BLaER1 (cell line): ENCODE results near the gene LAGE3.

Experiments
- H3K27ac ChIP-seq: shearing (Covaris generic); formaldehyde crosslinking; 2 replicates; pipeline ENCODE4 v1.8.1; 2022
- H3K27me3 ChIP-seq: shearing (Covaris generic); formaldehyde crosslinking; 2 replicates; pipeline ENCODE4 v1.8.1; 2022
- H3K36me3 ChIP-seq: shearing (Covaris generic); formaldehyde crosslinking; 2 replicates; pipeline ENCODE4 v1.8.1; 2022
- H3K4me1 ChIP-seq: shearing (Covaris generic); formaldehyde crosslinking; 2 replicates; pipeline ENCODE4 v1.8.1; 2022
- H3K4me2 ChIP-seq: shearing (Covaris generic); formaldehyde crosslinking; 2 replicates; pipeline ENCODE4 v1.8.1; 2022
- H3K4me3 ChIP-seq: shearing (Covaris generic); formaldehyde crosslinking; 2 replicates; pipeline ENCODE4 v1.8.1; 2022
- H3K9ac ChIP-seq: shearing (Covaris generic); formaldehyde crosslinking; 2 replicates; pipeline ENCODE4 v1.8.1; 2022
- H3K9me3 ChIP-seq: shearing (Covaris generic); formaldehyde crosslinking; 2 replicates; pipeline ENCODE4 v1.8.1; 2022
- H4K20me1 ChIP-seq: shearing (Covaris generic); formaldehyde crosslinking; 2 replicates; pipeline ENCODE4 v1.8.1; 2022
- Cebpa-rat ChIP-seq: shearing (Covaris generic); IDR thresholded peaks from 2 replicates; pipeline ENCODE4 v1.8.1; 2022

LAGE3 gene

GRCh38 chrX:154481911-154482601, 3.0 kb upstream of the LAGE3 start:
- no peak for TF ChIP-seq Cebpa-rat
- peaks cover 48% of the 10 kb centered on the region for H3K27me3 ChIP-seq
- H3K4me1 ChIP-seq, result peaks cover 61% of the 10 kb centered on the region
- no peak overlapping the region for H3K27ac ChIP-seq
- peaks cover 34% of the 10 kb centered on the region for H4K20me1 ChIP-seq
- peaks cover 12% of the 10 kb centered on the region; the same call in 1 of the 2 replicates for H3K9me3 ChIP-seq
- H3K36me3 ChIP-seq, result peaks cover 20% of the 10 kb centered on the region
- H3K4me3 ChIP-seq, result no peak overlapping the region
- no peak overlapping the region for H3K9ac ChIP-seq
- H3K4me2 ChIP-seq, result peak overlapping the region; percentile 77

- H3K4me1 ChIP-seq, result peaks cover 64% of the 10 kb centered on the region
- H3K27ac ChIP-seq, result no peak overlapping the region
- H4K20me1 ChIP-seq, result peaks cover 34% of the 10 kb centered on the region
- peaks cover 53% of the 10 kb centered on the region for H3K27me3 ChIP-seq
- H3K9ac ChIP-seq, result no peak overlapping the region
- TF ChIP-seq Cebpa-rat, result no peak
- no peak overlapping the region for H3K4me3 ChIP-seq
- peaks cover 6% of the 10 kb centered on the region; the same call in 1 of the 2 replicates for H3K9me3 ChIP-seq
- H3K36me3 ChIP-seq, result peaks cover 20% of the 10 kb centered on the region
- no peak overlapping the region for H3K4me2 ChIP-seq
Observed at GRCh38 chrX:154481195-154481594, 2.1 kb upstream of the LAGE3 start.

- peaks cover 38% of the 10 kb centered on the region for H3K4me1 ChIP-seq
Observed at GRCh38 chrX:154477891-154478477, 1.1 kb downstream of the LAGE3 start.

GRCh38 chrX:154476821-154477220, 2.3 kb downstream of the LAGE3 start:
- H3K4me3 ChIP-seq, result no peak overlapping the region
- H3K4me2 ChIP-seq, result no peak overlapping the region
- peaks cover 25% of the 10 kb centered on the region for H3K27me3 ChIP-seq
- no peak overlapping the region for H3K27ac ChIP-seq
- TF ChIP-seq Cebpa-rat, result no peak
- H4K20me1 ChIP-seq, result 0 out of 2 replicates have a peak, but pooled peaks cover 10% of the 10 kb centered on the region
- H3K9ac ChIP-seq, result no peak overlapping the region
- H3K9me3 ChIP-seq, result no peaks in the 10 kb centered on the region; the same call in 1 of the 2 replicates
- peaks cover 27% of the 10 kb centered on the region for H3K4me1 ChIP-seq
- H3K36me3 ChIP-seq, result peaks cover 17% of the 10 kb centered on the region

More at GRCh38 chrX:154477891-154478477, 1.1 kb downstream of the LAGE3 start:
- Histone ChIP-seq H3K4me3 (peak overlapping the region; percentile 69), H3K4me2 (peak overlapping the region; percentile 81), H3K9ac (peak overlapping the region; percentile 76; the same call in 1 of the 2 replicates), H3K27me3 (peaks cover 37% of the 10 kb centered on the region), H4K20me1 (peaks cover 18% of the 10 kb centered on the region; the same call in 1 of the 2 replicates), H3K9me3 (no peaks in the 10 kb centered on the region; the same call in 1 of the 2 replicates), H3K36me3 (peaks cover 7% of the 10 kb centered on the region; the same call in 1 of the 2 replicates), H3K27ac (0 out of 2 replicates have a peak overlapping the region, but pooled peaks have one; percentile 81)
- no peak for TF ChIP-seq Cebpa-rat

GRCh38 chrX:154473683-154474082, 5.4 kb downstream of the LAGE3 start:
- peaks cover 11% of the 10 kb centered on the region; the same call in 1 of the 2 replicates for H3K9me3 ChIP-seq
- H3K27me3 ChIP-seq, result peaks cover 5% of the 10 kb centered on the region; the same call in 1 of the 2 replicates
- H3K4me3 ChIP-seq, result no peak overlapping the region
- H4K20me1 ChIP-seq, result peaks cover 14% of the 10 kb centered on the region; the same call in 1 of the 2 replicates
- H3K27ac ChIP-seq, result no peak overlapping the region
- H3K9ac ChIP-seq, result no peak overlapping the region
- TF ChIP-seq Cebpa-rat, result no peak
- H3K36me3 ChIP-seq, result peaks cover 49% of the 10 kb centered on the region
- peaks cover 18% of the 10 kb centered on the region for H3K4me1 ChIP-seq
- H3K4me2 ChIP-seq, result no peak overlapping the region

- H3K4me3 ChIP-seq, result no peak overlapping the region
- H3K9me3 ChIP-seq, result peaks cover 14% of the 10 kb centered on the region; the same call in 1 of the 2 replicates
- no peak overlapping the region for H3K4me2 ChIP-seq
- H4K20me1 ChIP-seq, result peaks cover 16% of the 10 kb centered on the region; the same call in 1 of the 2 replicates
- peaks cover 56% of the 10 kb centered on the region for H3K36me3 ChIP-seq
- no peak overlapping the region for H3K9ac ChIP-seq
- H3K27ac ChIP-seq, result no peak overlapping the region
- H3K4me1 ChIP-seq, result peaks cover 15% of the 10 kb centered on the region
- peaks cover 5% of the 10 kb centered on the region; the same call in 1 of the 2 replicates for H3K27me3 ChIP-seq
- no peak for TF ChIP-seq Cebpa-rat
Observed at GRCh38 chrX:154472685-154473632, 6.1 kb downstream of the LAGE3 start.

GRCh38 chrX:154471839-154472684, 7.0 kb downstream of the LAGE3 start:
- peaks cover 63% of the 10 kb centered on the region for H3K36me3 ChIP-seq
- TF ChIP-seq Cebpa-rat, result no peak

GRCh38 chrX:154470914-154471568, 8.0 kb downstream of the LAGE3 start:
- peaks cover 16% of the 10 kb centered on the region; the same call in 1 of the 2 replicates for H4K20me1 ChIP-seq
- no peak overlapping the region for H3K4me3 ChIP-seq
- peaks cover 73% of the 10 kb centered on the region for H3K36me3 ChIP-seq
- no peak for TF ChIP-seq Cebpa-rat
- H3K27me3 ChIP-seq, result no peaks in the 10 kb centered on the region; the same call in 1 of the 2 replicates
- peaks cover 30% of the 10 kb centered on the region for H3K9me3 ChIP-seq
- H3K4me1 ChIP-seq, result no peaks in the 10 kb centered on the region
- H3K4me2 ChIP-seq, result no peak overlapping the region
- no peak overlapping the region for H3K27ac ChIP-seq
- H3K9ac ChIP-seq, result no peak overlapping the region

More at GRCh38 chrX:154471839-154472684, 7.0 kb downstream of the LAGE3 start:
- Histone ChIP-seq H3K27me3 (peaks cover 5% of the 10 kb centered on the region; the same call in 1 of the 2 replicates), H3K9ac (no peak overlapping the region), H3K9me3 (peaks cover 20% of the 10 kb centered on the region; the same call in 1 of the 2 replicates), H3K4me1 (peaks cover 6% of the 10 kb centered on the region), H3K4me2 (no peak overlapping the region), H3K27ac (no peak overlapping the region), H4K20me1 (peaks cover 16% of the 10 kb centered on the region; the same call in 1 of the 2 replicates), H3K4me3 (no peak overlapping the region)
